HG02763 (cell line): ENCODE data around the gene LINC00632.

Experiments used
- ATAC-seq: cut with Tn5 transposase; IDR thresholded peaks from one replicate; pipeline ENCODE4 v1.9.1; 2021; ENCODE audit warnings: mild to moderate bottlenecking, moderate library complexity; ENCODE audit not compliant: unreplicated experiment

LINC00632 gene

GRCh38 chrX:140764401-140764919, 54.9 kb downstream of the LINC00632 start:
- ATAC-seq, result no peak

- no peak for ATAC-seq
These were observed 55.7 kb downstream of the LINC00632 start for GRCh38 chrX:140765043-140765784.

GRCh38 chrX:140766024-140766611, 56.6 kb downstream of the LINC00632 start:
- no peak for ATAC-seq

GRCh38 chrX:140767646-140768045, 58.1 kb downstream of the LINC00632 start:
- no peak for ATAC-seq

GRCh38 chrX:140775211-140775610, 65.7 kb downstream of the LINC00632 start:
- ATAC-seq, result no peak

GRCh38 chrX:140776320-140776719, 66.8 kb downstream of the LINC00632 start:
- ATAC-seq, result no peak

GRCh38 chrX:140794642-140795041, 85.1 kb downstream of the LINC00632 start:
- ATAC-seq, result no peak

GRCh38 chrX:140799216-140799615, 89.7 kb downstream of the LINC00632 start:
- ATAC-seq, result no peak

GRCh38 chrX:140804292-140804691, 94.7 kb downstream of the LINC00632 start:
- no peak for ATAC-seq

- ATAC-seq, result no peak
These were observed 106.3 kb downstream of the LINC00632 start for GRCh38 chrX:140815868-140816267.

GRCh38 chrX:140817943-140818342, 108.4 kb downstream of the LINC00632 start:
- no peak for ATAC-seq

GRCh38 chrX:140821280-140821679, 111.7 kb downstream of the LINC00632 start:
- no peak for ATAC-seq

GRCh38 chrX:140822184-140822583, 112.6 kb downstream of the LINC00632 start:
- ATAC-seq, result no peak

- no peak for ATAC-seq
These were observed 113.3 kb downstream of the LINC00632 start for GRCh38 chrX:140822861-140823260.

GRCh38 chrX:140836874-140837273, 127.3 kb downstream of the LINC00632 start:
- no peak for ATAC-seq
